Naive thymus-derived CD4-positive, alpha-beta T cell (primary cell): Measurements from ENCODE around the gene PSMC6. TPM values are rescaled to one million over a fixed set of nuclear protein-coding genes. Genes with fewer than 3 reads are reported as not detected.

Experiments used
- ATAC-seq: fragments of 150-1000 bp; cut with Tn5 transposase; 2 replicates; pipeline ENCODE4 v1.10.0; 2021; ENCODE audit warnings: mild to moderate bottlenecking, moderate library complexity
- CTCF ChIA-PET: fragments of 350-600 bp; sonication (Branson Sonifier 250); formaldehyde crosslinking; loops from one replicate; lab custom pipeline; 2021; ENCODE audit warnings: antibody characterized with exemption; lab: Charles Lee
- POLR2A ChIA-PET: fragments of 350-600 bp; sonication (Branson Sonifier 250); formaldehyde crosslinking; loops from one replicate; lab custom pipeline; 2021; ENCODE audit warnings: antibody characterized with exemption, inconsistent platforms; lab: Charles Lee
- DNase-seq, 9 donors: peaks; one replicate each; pipeline versions ENCODE4 v3.0.0 to v3.0.0-alpha.2; 2020 to 2022; ENCODE audit warnings: mixed read lengths in 1 of 9
- H3K27ac ChIP-seq: one replicate; pipeline ENCODE4 v1.7.0; 2013; ENCODE audit warnings: mild to moderate bottlenecking, low read depth, low read length, moderate library complexity
- H3K27me3 ChIP-seq, 2 donors: one replicate each; pipeline ENCODE4 v1.7.0; 2013; ENCODE audit warnings: low read length in 2 of 2, mild to moderate bottlenecking in 2 of 2, moderate library complexity in 2 of 2; ENCODE audit not compliant: control insufficient read depth in 2 of 2, insufficient read depth in 2 of 2
- H3K36me3 ChIP-seq, 3 experiments: 1 replicate in 2 of 3; 2 replicates in 1 of 3; pipeline ENCODE4 v1.7.0; 2013; ENCODE audit warnings: low read length in 3 of 3, mild to moderate bottlenecking in 3 of 3, moderate library complexity in 1 of 3; ENCODE audit not compliant: insufficient read depth in 3 of 3, control insufficient read depth in 2 of 3
- H3K4me1 ChIP-seq, 2 donors: one replicate each; pipeline ENCODE4 v1.7.0; 2013; ENCODE audit warnings: low read length in 2 of 2, mild to moderate bottlenecking in 2 of 2, moderate library complexity in 1 of 2; ENCODE audit not compliant: control insufficient read depth in 2 of 2, insufficient read depth in 2 of 2
- H3K4me3 ChIP-seq: 2 replicates; pipeline ENCODE4 v1.7.0; 2013; ENCODE audit warnings: mild to moderate bottlenecking, low read length
- H3K9me3 ChIP-seq, 3 experiments: 1 replicate in 2 of 3; 2 replicates in 1 of 3; pipeline ENCODE4 v1.7.0; 2013; ENCODE audit warnings: low read length in 3 of 3; ENCODE audit not compliant: control insufficient read depth in 2 of 3
- H3K27ac Mint-ChIP-seq, 9 donors: one replicate each; pipeline ENCODE4 v1.8.0; 2020 to 2022; ENCODE audit warnings: mixed read lengths in 9 of 9, mild to moderate bottlenecking in 8 of 9, moderate library complexity in 5 of 9, inconsistent platforms in 2 of 9
- H3K27me3 Mint-ChIP-seq, 5 donors: one replicate each; pipeline ENCODE4 v1.8.0; 2021 to 2022; ENCODE audit warnings: mixed read lengths in 5 of 5, mild to moderate bottlenecking in 1 of 5
- H3K36me3 Mint-ChIP-seq, 5 donors: one replicate each; pipeline ENCODE4 v1.8.0; 2020 to 2022; ENCODE audit warnings: mixed read lengths in 5 of 5, mild to moderate bottlenecking in 3 of 5, inconsistent platforms in 1 of 5
- H3K4me1 Mint-ChIP-seq, 7 donors: one replicate each; pipeline ENCODE4 v1.8.0; 2020 to 2022; ENCODE audit warnings: mixed read lengths in 7 of 7, mild to moderate bottlenecking in 3 of 7, inconsistent platforms in 1 of 7
- H3K4me3 Mint-ChIP-seq, 10 donors: one replicate each; pipeline ENCODE4 v1.8.0; 2020 to 2022; ENCODE audit warnings: mild to moderate bottlenecking in 10 of 10, mixed read lengths in 10 of 10, moderate library complexity in 6 of 10, inconsistent platforms in 2 of 10
- H3K9me3 Mint-ChIP-seq, 11 donors: one replicate each; pipeline ENCODE4 v1.8.0; 2020 to 2022; ENCODE audit warnings: mixed read lengths in 11 of 11, mild to moderate bottlenecking in 4 of 11, inconsistent platforms in 1 of 11, moderate library complexity in 1 of 11
- intact Hi-C, 2 donors: fragments of 100-400 bp; cut with micrococcal nuclease; formaldehyde crosslinking; loops; one replicate each; pipeline ENCODE4 v1.15.1; 2023
- polyA plus RNA-seq, 2 donors: library from polyadenylated mRNA; unstranded; fragments of 300-500 nt; fragmentation: Illumina TruSeq; gene quantifications; one replicate each; pipeline ENCODE4 v1.2.3, GENCODE V29; 2021
- total RNA-seq, 6 experiments: library from RNA in 5 of 6; stranded (reverse) in 5 of 6; gene quantifications; 1 replicate in 5 of 6; 2 replicates in 1 of 6; pipeline ENCODE4 v1.2.3 and lab custom pipeline; 2021 to 2026

PSMC6 gene
- total and polyA plus RNA-seq, 7 experiments from 2014 or later = 63.8 to 131 (median 85.3) TPM

GRCh38 chr14:52693532-52693931 is 13.5 kb upstream of the PSMC6 start:
- POLR2A ChIA-PET = interaction anchor here (1.0 kb wide), 1 partner anchor 12 kb away, joined by 3 read pairs; no protein-coding TSS in a partner anchor
- H3K4me1 ChIP-seq = peaks cover 28 to 30% of the 10 kb centered on the region in 2 donors
- CTCF ChIA-PET = no interaction called here

GRCh38 chr14:52694761-52695480 is 12.1 kb upstream of the PSMC6 start:
- CTCF ChIA-PET = interaction anchor here (0.9 kb wide), 1 partner anchor 17 kb away, joined by 6 read pairs; no protein-coding TSS in a partner anchor
- Mint-ChIP-seq H3K36me3 (peaks cover 3 to 26% (median 4%) of the 10 kb centered on the region in 5 donors), H3K4me1 (peaks cover 35 to 53% (median 46%) of the 10 kb centered on the region in 7 donors), H3K9me3 (peaks cover 0 to 1% (median 0%) of the 10 kb centered on the region in 11 donors), H3K4me3 (peak overlapping the region; percentile 95 to 99 (median 99)), H3K27me3 (no peaks in the 10 kb centered on the region), H3K27ac (peak overlapping the region; percentile 94 to 99 (median 98))
- intact Hi-C loops = loop anchor here (1.0 to 10.0 kb wide), 8 partner anchors 12 to 460 kb away; partner anchors contain the start of genes GPR137C (in 2 of the 2), PSMC6 (in 2 of the 2), STYX (in 2 of the 2) and TXNDC16 (in 2 of the 2)
- ATAC-seq (peak; percentile 72), DNase-seq (peak in 8 of 9 donors; percentile 60 to 74 (median 65))
- POLR2A ChIA-PET = interaction anchor here (0.6 to 3.6 kb wide), 18 partner anchors 9 to 458 kb away, joined by 3 to 15 read pairs (median 6); partner anchors contain the start of genes DDHD1, GPR137C, STYX and TXNDC16
- H3K9me3 ChIP-seq = no peaks in the 10 kb centered on the region
- H3K4me3 ChIP-seq = peak overlapping the region; percentile 79
- peak overlapping the region; percentile 85 for H3K27ac ChIP-seq
- no peaks in the 10 kb centered on the region for H3K27me3 ChIP-seq
- H3K4me1 ChIP-seq = peaks cover 26 to 27% of the 10 kb centered on the region in 2 donors
- peaks cover 0 to 5% (median 0%) of the 10 kb centered on the region in 3 experiments for H3K36me3 ChIP-seq

More at GRCh38 chr14:52693532-52693931, 13.5 kb upstream of the PSMC6 start:
- Mint-ChIP-seq H3K27me3 (no peaks in the 10 kb centered on the region), H3K4me3 (peak overlapping the region; percentile 15 to 99 (median 72)), H3K4me1 (peaks cover 45 to 67% (median 59%) of the 10 kb centered on the region in 7 donors), H3K9me3 (peaks cover 0 to 1% (median 0%) of the 10 kb centered on the region in 11 donors), H3K36me3 (peaks cover 4 to 28% (median 5%) of the 10 kb centered on the region in 5 donors), H3K27ac (peak overlapping the region in 6 of 9 donors; percentile 16 to 67 (median 61))
- H3K27me3 ChIP-seq = no peaks in the 10 kb centered on the region
- H3K36me3 ChIP-seq = peaks cover 0 to 5% (median 0%) of the 10 kb centered on the region in 3 experiments
- ATAC-seq (no peak), DNase-seq (no peak)
- no peak overlapping the region for H3K27ac ChIP-seq
- intact Hi-C loops = loop anchor here in 1 of 2 donors (2.0 to 10.0 kb wide), 2 partner anchors 15 to 461 kb away; partner anchors contain the start of gene DDHD1
- H3K4me3 ChIP-seq = no peak overlapping the region
- no peaks in the 10 kb centered on the region for H3K9me3 ChIP-seq

GRCh38 chr14:52695481-52696091 is 11.4 kb upstream of the PSMC6 start, which contains the start of gene ERO1A:
TSS of gene ERO1A (minus strand) at chr14:52695558. CDS start at chr14:52695481, 77 bp downstream.
- Mint-ChIP-seq H3K27me3 (no peaks in the 10 kb centered on the region), H3K9me3 (peaks cover 0 to 1% (median 0%) of the 10 kb centered on the region in 11 donors), H3K4me1 (peaks cover 32 to 47% (median 42%) of the 10 kb centered on the region in 7 donors), H3K4me3 (peak within 1 kb of the TSS; percentile 95 to 99 (median 99)), H3K36me3 (peaks cover 0 to 22% (median 4%) of the 10 kb centered on the region in 5 donors), H3K27ac (peak within 1 kb of the TSS; percentile 94 to 99 (median 98))
- Histone ChIP-seq H3K9me3 (no peaks in the 10 kb centered on the region), H3K4me3 (peak within 1 kb of the TSS; percentile 79), H3K27ac (peak within 1 kb of the TSS; percentile 85), H3K4me1 (peaks cover 26 to 27% of the 10 kb centered on the region in 2 donors), H3K27me3 (no peaks in the 10 kb centered on the region), H3K36me3 (peaks cover 0 to 5% (median 0%) of the 10 kb centered on the region in 3 experiments)
- DNase-seq (peak; percentile 26 to 83 (median 53)), ATAC-seq (peak; percentile 82)
- intact Hi-C loops = loop anchor here (2.0 to 10.0 kb wide), 3 partner anchors 17 to 459 kb away; partner anchors contain the start of genes DDHD1 (in 1 of the 2) and PTGER2 (in 1 of the 2)
- ChIA-PET CTCF (interaction anchor here (0.9 kb wide), 1 partner anchor 16 kb away, joined by 6 read pairs; no protein-coding TSS in a partner anchor), POLR2A (interaction anchor here (0.6 to 3.6 kb wide), 17 partner anchors 9 to 457 kb away, joined by 3 to 15 read pairs (median 6); partner anchors contain the start of genes DDHD1, GPR137C, STYX and TXNDC16)

- CTCF ChIA-PET = no interaction called here
- Histone ChIP-seq H3K27me3 (no peaks in the 10 kb centered on the region), H3K27ac (no peak overlapping the region), H3K36me3 (no peaks in the 10 kb centered on the region), H3K9me3 (no peaks in the 10 kb centered on the region), H3K4me1 (no peaks in the 10 kb centered on the region), H3K4me3 (no peak overlapping the region)
- intact Hi-C loops = no loop called here
- ATAC-seq (no peak), DNase-seq (no peak)
- no peaks in the 10 kb centered on the region for H3K27me3 Mint-ChIP-seq
- no peaks in the 10 kb centered on the region for H3K36me3 Mint-ChIP-seq
- POLR2A ChIA-PET = interaction anchor here (0.7 kb wide), 1 partner anchor 169 kb away, joined by 3 read pairs; no protein-coding TSS in a partner anchor
- H3K4me1 Mint-ChIP-seq = peaks cover 0 to 11% (median 4%) of the 10 kb centered on the region in 7 donors
- no peak overlapping the region for H3K4me3 Mint-ChIP-seq
- no peak overlapping the region for H3K27ac Mint-ChIP-seq
- H3K9me3 Mint-ChIP-seq = no peaks in the 10 kb centered on the region
Observed at GRCh38 chr14:52700701-52701172, 6.3 kb upstream of the PSMC6 start.

- H3K27me3 Mint-ChIP-seq = no peaks in the 10 kb centered on the region
- no peaks in the 10 kb centered on the region for H3K9me3 ChIP-seq
- no peaks in the 10 kb centered on the region for H3K27me3 ChIP-seq
- H3K4me1 ChIP-seq = peaks cover 1 to 3% of the 10 kb centered on the region in 2 donors
- ATAC-seq (no peak), DNase-seq (no peak)
- no peak overlapping the region for H3K27ac ChIP-seq
- no peak overlapping the region for H3K4me3 Mint-ChIP-seq
- H3K4me1 Mint-ChIP-seq = peaks cover 4 to 13% (median 6%) of the 10 kb centered on the region in 7 donors
- intact Hi-C loops = no loop called here
- H3K36me3 Mint-ChIP-seq = no peaks in the 10 kb centered on the region
- H3K27ac Mint-ChIP-seq = no peak overlapping the region
- ChIA-PET CTCF (interaction anchor here (0.7 kb wide), 1 partner anchor 34 kb away, joined by 3 read pairs; no protein-coding TSS in a partner anchor), POLR2A (interaction anchor here (0.7 kb wide), 1 partner anchor 169 kb away, joined by 3 read pairs; no protein-coding TSS in a partner anchor)
- H3K36me3 ChIP-seq = no peaks in the 10 kb centered on the region
- no peaks in the 10 kb centered on the region for H3K9me3 Mint-ChIP-seq
- no peak overlapping the region for H3K4me3 ChIP-seq
Observed at GRCh38 chr14:52701223-52701622, 5.8 kb upstream of the PSMC6 start.

- no peaks in the 10 kb centered on the region for H3K9me3 Mint-ChIP-seq
- H3K27ac ChIP-seq = no peak overlapping the region
- H3K4me3 Mint-ChIP-seq = no peak overlapping the region
- intact Hi-C loops = no loop called here
- no peak for ATAC-seq
- H3K27me3 Mint-ChIP-seq = no peaks in the 10 kb centered on the region
- H3K9me3 ChIP-seq = no peaks in the 10 kb centered on the region
- H3K36me3 Mint-ChIP-seq = peaks cover 0 to 8% (median 2%) of the 10 kb centered on the region in 5 donors
- ChIA-PET CTCF (no interaction called here), POLR2A (no interaction called here)
- DNase-seq = no peak
- no peaks in the 10 kb centered on the region for H3K36me3 ChIP-seq
- peaks cover 10 to 15% of the 10 kb centered on the region in 2 donors for H3K4me1 ChIP-seq
- no peaks in the 10 kb centered on the region for H3K27me3 ChIP-seq
- no peak overlapping the region for H3K4me3 ChIP-seq
- no peak overlapping the region for H3K27ac Mint-ChIP-seq
- H3K4me1 Mint-ChIP-seq = peaks cover 19 to 27% (median 26%) of the 10 kb centered on the region in 7 donors
Observed at GRCh38 chr14:52703225-52703624, 3.8 kb upstream of the PSMC6 start.
